ENCODE data around the gene ZNF274.

ZNF274 gene

GRCh38 chr19:58261600-58261967, 78.7 kb downstream of the ZNF274 start:
- Histone ChIP-seq H2AFZ (ENCODE audit: low read depth) (no peak overlapping the region), H3K79me2 (ENCODE audit: insufficient read depth, low read depth) (no peaks in the 10 kb centered on the region), H3K27ac (no peak overlapping the region), H3K27me3 (ENCODE audit: insufficient read depth, low read depth) (no peaks in the 10 kb centered on the region), H3K36me3 (ENCODE audit: insufficient read depth) (no peaks in the 10 kb centered on the region), H3K9ac (no peak overlapping the region), H3K4me3 (IDR thresholded peaks at IDR 0.05; ENCODE audit: insufficient read depth, low read depth, low read length) (no peak overlapping the region), H4K20me1 (ENCODE audit: insufficient read depth) (no peaks in the 10 kb centered on the region), H3K4me1 (ENCODE audit: low read depth, poor library complexity, severe bottlenecking) (no peaks in the 10 kb centered on the region), H3K4me2 (no peak overlapping the region)
- TF ChIP-seq, protein P1, sequence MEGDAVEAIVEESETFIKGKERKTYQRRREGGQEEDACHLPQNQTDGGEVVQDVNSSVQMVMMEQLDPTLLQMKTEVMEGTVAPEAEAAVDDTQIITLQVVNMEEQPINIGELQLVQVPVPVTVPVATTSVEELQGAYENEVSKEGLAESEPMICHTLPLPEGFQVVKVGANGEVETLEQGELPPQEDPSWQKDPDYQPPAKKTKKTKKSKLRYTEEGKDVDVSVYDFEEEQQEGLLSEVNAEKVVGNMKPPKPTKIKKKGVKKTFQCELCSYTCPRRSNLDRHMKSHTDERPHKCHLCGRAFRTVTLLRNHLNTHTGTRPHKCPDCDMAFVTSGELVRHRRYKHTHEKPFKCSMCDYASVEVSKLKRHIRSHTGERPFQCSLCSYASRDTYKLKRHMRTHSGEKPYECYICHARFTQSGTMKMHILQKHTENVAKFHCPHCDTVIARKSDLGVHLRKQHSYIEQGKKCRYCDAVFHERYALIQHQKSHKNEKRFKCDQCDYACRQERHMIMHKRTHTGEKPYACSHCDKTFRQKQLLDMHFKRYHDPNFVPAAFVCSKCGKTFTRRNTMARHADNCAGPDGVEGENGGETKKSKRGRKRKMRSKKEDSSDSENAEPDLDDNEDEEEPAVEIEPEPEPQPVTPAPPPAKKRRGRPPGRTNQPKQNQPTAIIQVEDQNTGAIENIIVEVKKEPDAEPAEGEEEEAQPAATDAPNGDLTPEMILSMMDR (conservative IDR thresholded peaks at IDR 0.05; ENCODE audit: low read depth, low read length), result no peak

DNA sequence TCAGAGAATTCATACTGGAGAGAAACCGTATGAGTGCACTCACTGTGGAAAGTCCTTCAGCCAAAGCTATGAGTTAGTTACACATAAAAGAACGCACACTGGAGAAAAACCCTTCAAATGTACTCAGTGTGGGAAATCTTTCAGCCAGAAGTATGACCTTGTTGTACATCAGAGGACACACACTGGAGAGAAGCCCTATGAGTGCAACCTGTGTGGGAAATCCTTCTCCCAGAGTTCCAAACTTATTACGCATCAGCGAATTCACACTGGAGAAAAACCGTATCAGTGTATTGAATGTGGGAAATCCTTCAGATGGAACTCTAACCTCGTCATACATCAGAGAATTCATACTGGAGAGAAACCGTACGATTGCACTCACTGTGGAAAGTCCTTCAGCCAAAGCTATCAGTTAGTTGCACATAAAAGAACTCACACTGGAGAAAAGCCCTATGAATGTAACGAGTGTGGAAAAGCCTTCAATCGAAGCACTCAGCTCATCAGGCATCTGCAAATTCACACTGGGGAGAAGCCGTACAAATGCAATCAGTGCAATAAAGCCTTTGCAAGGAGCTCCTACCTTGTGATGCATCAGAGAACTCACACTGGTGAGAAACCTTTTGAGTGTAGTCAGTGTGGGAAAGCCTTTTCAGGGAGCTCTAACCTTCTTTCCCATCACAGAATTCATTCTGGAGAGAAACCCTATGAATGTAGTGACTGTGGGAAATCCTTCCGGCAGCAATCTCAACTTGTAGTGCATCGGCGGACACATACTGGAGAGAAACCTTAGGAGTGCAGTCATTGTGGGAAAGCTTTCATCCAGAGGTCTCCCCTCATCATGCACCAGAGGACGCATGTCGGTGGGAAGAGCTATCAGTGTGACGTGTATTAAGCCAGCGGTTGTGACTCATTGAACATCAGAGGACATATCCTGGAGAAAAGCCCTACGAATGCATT, 79.4 kb downstream of the ZNF274 start:
- no peaks in the 10 kb centered on the region for H3K27me3 ChIP-seq (ENCODE audit: insufficient read depth, low read depth)

GRCh38 chr19:58262922-58263296, 80.0 kb downstream of the ZNF274 start:
- no peak overlapping the region for H3K4me2 ChIP-seq
- H3K36me3 ChIP-seq (ENCODE audit: insufficient read depth), result no peaks in the 10 kb centered on the region
- no peaks in the 10 kb centered on the region for H3K79me2 ChIP-seq (ENCODE audit: insufficient read depth, low read depth)
- no peak overlapping the region for H3K27ac ChIP-seq
- H3K27me3 ChIP-seq (ENCODE audit: insufficient read depth, low read depth), result no peaks in the 10 kb centered on the region
- no peaks in the 10 kb centered on the region for H3K4me1 ChIP-seq (ENCODE audit: low read depth, poor library complexity, severe bottlenecking)
- H3K9ac ChIP-seq, result no peak overlapping the region
- no peak overlapping the region for H3K4me3 ChIP-seq (IDR thresholded peaks at IDR 0.05; ENCODE audit: insufficient read depth, low read depth, low read length)
- no peaks in the 10 kb centered on the region for H4K20me1 ChIP-seq (ENCODE audit: insufficient read depth)
- H2AFZ ChIP-seq (ENCODE audit: low read depth), result no peak overlapping the region
- TF ChIP-seq, protein P1 (conservative IDR thresholded peaks at IDR 0.05; ENCODE audit: low read depth, low read length), result no peak

More for the DNA sequence above, 79.4 kb downstream of the ZNF274 start:
- Histone ChIP-seq H4K20me1 (ENCODE audit: insufficient read depth) (no peaks in the 10 kb centered on the region), H3K4me3 (IDR thresholded peaks at IDR 0.05; ENCODE audit: insufficient read depth, low read depth, low read length) (no peak overlapping the region), H3K79me2 (ENCODE audit: insufficient read depth, low read depth) (no peaks in the 10 kb centered on the region), H3K27ac (no peak overlapping the region), H3K36me3 (ENCODE audit: insufficient read depth) (no peaks in the 10 kb centered on the region), H3K9ac (no peak overlapping the region), H3K4me2 (no peak overlapping the region), H3K4me1 (ENCODE audit: low read depth, poor library complexity, severe bottlenecking) (no peaks in the 10 kb centered on the region), H2AFZ (ENCODE audit: low read depth) (no peak overlapping the region)
- TF ChIP-seq, protein P1 (conservative IDR thresholded peaks at IDR 0.05; ENCODE audit: low read depth, low read length), result no peak

All from KMS-11 (cell line).